Measurements from ENCODE around the gene DDR1.
"Not testable (repeated sequence)": the region's sequence is repeated elsewhere in the genome, so short reads cannot be mapped to it uniquely, and the experiment has no call there.

Gene DDR1

DNA sequence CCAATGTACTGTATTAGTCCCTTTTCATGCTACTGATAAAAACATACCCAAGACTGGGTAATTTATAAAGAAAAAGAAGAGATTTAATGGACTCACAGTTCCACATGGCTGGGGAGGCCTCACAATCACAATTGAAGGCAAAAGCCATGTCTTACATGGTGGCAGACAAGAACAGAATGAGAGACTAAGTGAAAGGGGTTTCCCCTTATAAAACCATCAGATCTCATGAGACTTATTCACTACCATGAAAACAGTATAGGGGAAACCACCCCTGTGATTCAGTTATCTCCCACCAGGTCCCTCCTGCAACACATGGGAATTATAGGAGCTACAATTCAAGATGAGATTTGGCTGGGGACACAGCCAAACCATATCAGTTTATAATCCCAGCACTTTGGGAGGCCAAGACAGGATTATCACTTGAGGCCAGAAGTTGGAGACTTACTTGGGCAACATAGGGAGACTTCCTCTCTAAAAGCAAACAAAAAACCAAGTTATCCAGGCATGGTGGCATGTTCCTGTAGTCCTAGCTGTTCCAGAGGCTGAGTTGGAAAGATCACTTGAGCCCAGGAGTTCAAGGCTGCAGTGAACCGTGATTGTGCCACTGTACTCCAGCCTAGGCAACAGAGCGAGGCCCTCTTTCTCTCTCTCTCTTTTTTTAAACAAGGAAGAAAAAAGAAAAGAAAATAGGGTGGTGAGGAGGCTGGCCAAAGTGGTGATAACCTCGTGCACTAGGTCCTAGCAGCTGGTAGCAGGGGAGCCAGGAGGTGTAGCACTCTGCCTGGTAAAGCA, 22.9 kb upstream of the DDR1 start:
- POLR2A ChIA-PET (ENCODE audit: low non-redundant PET), result no interaction called here
- TF ChIP-seq, protein P1, sequence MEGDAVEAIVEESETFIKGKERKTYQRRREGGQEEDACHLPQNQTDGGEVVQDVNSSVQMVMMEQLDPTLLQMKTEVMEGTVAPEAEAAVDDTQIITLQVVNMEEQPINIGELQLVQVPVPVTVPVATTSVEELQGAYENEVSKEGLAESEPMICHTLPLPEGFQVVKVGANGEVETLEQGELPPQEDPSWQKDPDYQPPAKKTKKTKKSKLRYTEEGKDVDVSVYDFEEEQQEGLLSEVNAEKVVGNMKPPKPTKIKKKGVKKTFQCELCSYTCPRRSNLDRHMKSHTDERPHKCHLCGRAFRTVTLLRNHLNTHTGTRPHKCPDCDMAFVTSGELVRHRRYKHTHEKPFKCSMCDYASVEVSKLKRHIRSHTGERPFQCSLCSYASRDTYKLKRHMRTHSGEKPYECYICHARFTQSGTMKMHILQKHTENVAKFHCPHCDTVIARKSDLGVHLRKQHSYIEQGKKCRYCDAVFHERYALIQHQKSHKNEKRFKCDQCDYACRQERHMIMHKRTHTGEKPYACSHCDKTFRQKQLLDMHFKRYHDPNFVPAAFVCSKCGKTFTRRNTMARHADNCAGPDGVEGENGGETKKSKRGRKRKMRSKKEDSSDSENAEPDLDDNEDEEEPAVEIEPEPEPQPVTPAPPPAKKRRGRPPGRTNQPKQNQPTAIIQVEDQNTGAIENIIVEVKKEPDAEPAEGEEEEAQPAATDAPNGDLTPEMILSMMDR (conservative IDR thresholded peaks at IDR 0.05; ENCODE audit: low read depth), result no peak
- H3K27ac ChIP-seq, result no peak overlapping the region
- no peak for DNase-seq (ENCODE audit: low spot score)
- CTCF ChIA-PET, result interaction anchor here (0.7 kb wide), 1 partner anchor 220 kb away, joined by 5 read pairs; no protein-coding TSS in a partner anchor

DNA sequence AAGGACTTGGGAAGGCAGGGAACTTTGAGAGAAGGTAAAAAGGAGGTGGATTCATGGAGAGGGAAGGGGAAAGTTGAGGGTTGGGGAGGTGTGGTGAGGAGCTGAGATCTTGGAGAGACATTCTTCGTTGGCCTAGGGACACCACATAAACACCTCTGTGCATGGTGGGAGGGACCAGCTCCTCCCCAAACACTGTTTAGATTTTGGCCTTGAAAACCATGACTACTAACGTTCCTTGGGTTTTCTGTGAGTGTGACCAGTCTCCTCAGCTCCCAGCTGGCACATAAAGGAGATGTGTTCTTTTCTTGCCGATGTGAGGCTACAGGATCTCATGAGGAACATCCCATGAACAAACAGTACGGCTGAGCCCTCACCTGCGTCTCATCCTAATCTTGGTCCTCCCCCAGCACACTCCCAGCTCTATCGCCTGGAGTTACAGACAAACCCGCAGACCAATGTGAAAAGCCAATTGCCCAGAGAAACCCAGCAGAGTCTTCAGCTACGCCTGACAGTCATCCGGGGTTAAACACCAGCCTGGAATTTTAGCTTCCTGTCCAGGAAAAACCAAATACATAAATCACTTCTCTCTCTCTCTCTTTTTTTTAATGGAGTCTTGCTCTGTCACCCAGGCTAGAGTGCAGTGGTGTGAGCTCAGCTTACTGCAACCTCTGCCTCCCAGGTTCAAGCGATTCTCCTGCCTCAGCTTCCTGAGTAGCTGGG, 22.0 kb upstream of the DDR1 start:
- TF ChIP-seq, protein P1 (conservative IDR thresholded peaks at IDR 0.05; ENCODE audit: low read depth), result no peak
- H3K27ac ChIP-seq, result no peak overlapping the region
- ChIA-PET POLR2A (ENCODE audit: low non-redundant PET) (no interaction called here), CTCF (interaction anchor here (0.7 kb wide), 1 partner anchor 219 kb away, joined by 5 read pairs; no protein-coding TSS in a partner anchor)
- DNase-seq (ENCODE audit: low spot score), result no peak

DNA sequence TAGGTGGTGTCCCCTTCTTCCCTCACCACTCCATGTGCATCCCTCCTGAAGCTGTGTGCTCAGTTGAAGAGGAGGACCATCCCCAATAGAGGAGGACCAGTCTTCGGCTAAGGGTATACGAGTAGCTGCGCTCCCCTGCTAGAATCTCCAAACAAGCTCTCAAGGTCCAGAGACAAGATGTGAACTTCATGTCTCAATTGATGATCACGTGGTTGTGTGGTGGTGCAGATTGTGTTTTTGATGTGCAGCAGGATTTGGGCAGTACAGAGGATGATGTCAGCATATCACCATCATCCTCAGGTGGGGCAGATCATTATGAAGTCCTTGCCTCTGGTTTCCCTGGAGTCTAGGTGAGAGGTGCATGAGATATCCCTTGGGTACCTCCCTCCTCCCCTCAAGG, 20.0 kb upstream of the DDR1 start:
- POLR2A ChIA-PET (ENCODE audit: low non-redundant PET), result no interaction called here
- H3K27ac ChIP-seq, result no peak overlapping the region
- DNase-seq (ENCODE audit: low spot score), result no peak
- CTCF ChIA-PET, result no interaction called here
- TF ChIP-seq, protein P1 (conservative IDR thresholded peaks at IDR 0.05; ENCODE audit: low read depth), result no peak

DNA sequence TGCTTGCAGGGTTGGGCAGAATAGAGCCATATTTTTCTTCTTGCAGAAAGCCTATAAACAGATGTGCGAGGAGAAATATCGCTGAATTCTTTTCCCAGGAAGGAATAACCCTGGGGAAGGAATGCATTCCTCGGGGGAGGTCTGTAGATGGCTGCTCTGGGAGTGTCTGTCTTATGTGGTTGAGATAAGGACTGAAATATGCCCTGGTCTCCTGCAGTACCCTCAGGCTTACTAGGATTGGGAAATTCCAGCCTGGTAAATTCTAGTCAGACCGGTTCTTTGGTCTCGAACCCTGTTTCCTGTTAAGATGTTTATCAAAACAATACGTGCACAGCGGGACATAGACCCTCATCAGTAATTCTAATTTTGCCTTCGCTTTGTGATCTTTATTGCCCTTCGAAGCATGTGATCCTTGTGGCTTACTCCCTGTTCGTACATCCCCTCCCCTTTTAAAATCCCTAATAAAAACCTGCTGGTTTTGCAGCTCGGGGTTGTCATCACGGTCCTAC, 15.0 kb upstream of the DDR1 start:
- POLR2A ChIA-PET (ENCODE audit: low non-redundant PET); H3K27ac ChIP-seq; DNase-seq (ENCODE audit: low spot score); CTCF ChIA-PET: not testable (repeated sequence)

DNA sequence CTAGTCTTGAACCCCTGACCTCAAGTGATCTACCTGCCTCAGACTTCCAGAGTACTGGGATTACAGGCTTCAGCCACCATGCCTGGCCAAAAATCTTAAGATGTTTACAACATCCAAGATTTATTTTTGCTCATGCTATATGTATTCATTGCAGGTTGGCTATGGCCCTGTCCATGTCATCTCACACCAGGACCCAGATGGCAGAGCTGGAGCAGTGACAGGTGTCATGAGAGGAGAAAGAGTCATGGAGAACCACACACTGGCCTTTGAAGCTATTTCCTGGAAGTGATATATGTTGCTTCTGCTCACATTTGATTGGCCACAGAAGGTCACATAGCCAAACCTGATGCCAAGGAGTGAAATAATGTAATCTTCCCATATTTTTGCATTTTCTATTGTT, 13.8 kb upstream of the DDR1 start:
- no peak for DNase-seq (ENCODE audit: low spot score)
- ChIA-PET CTCF (no interaction called here), POLR2A (ENCODE audit: low non-redundant PET) (no interaction called here)
- TF ChIP-seq, protein P1 (conservative IDR thresholded peaks at IDR 0.05; ENCODE audit: low read depth), result no peak
- H3K27ac ChIP-seq, result no peak overlapping the region

DNA sequence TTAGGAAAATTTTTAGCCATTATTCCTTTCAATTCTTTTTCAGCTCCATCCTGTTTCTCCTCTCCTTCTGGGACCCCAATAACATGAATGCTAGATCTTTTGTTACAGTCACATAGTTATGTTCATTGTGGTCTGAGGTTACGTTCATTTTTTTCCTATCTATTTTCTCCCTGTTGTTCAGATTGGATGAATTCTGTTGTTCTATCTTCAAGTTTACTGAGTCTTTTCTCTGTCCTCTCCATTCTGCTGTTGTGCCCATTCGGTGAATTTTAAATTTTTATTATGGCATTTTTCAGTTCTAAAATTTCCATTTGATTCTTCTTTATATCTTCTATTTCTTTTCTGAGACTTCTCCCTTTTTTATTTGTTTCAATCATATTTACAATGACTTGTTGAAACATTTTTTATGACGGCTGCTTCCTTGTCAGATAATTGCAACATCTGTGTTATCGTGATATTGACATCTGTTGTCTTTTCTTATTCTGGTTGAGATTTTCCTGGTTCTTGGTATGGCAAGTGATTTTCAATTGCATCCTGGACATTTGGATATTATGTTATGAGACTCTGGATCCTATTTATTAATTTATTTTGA, 12.6 kb upstream of the DDR1 start:
- ChIA-PET CTCF (no interaction called here), POLR2A (ENCODE audit: low non-redundant PET) (no interaction called here)
- no peak for DNase-seq (ENCODE audit: low spot score)
- no peak overlapping the region for H3K27ac ChIP-seq
- TF ChIP-seq, protein P1 (conservative IDR thresholded peaks at IDR 0.05; ENCODE audit: low read depth), result no peak
